K562 (cell line): ENCODE data around the gene PITHD1. TPM values are rescaled to one million over a fixed set of nuclear protein-coding genes. Genes with fewer than 3 reads are reported as not detected.

Experiments used
- BMI1 ChIP-seq: fragments of 150-350 bp; IDR thresholded peaks from 2 replicates; pipeline ENCODE4 v1.6.1; 2014; ENCODE audit warnings: low read length
- DACH1 ChIP-seq: fragments of 450-650 bp; IDR thresholded peaks from 2 replicates; pipeline ENCODE4 v1.6.1; 2018; ENCODE audit not compliant: partially characterized antibody
- ELF2 ChIP-seq: fragments of 250-450 bp; sonication (Bioruptor Pico); IDR thresholded peaks from 2 replicates; pipeline ENCODE4 v1.5.0; 2021; ENCODE audit warnings: mild to moderate bottlenecking
- GABPA ChIP-seq: fragments of 200-800 bp; sonication (Bioruptor generic); conservative IDR thresholded peaks from 2 replicates; pipeline ENCODE4 v1.6.1; 2016; ENCODE audit warnings: low read depth, missing genetic modification characterization, missing compliant biosample characterization
- HNRNPL ChIP-seq: fragments of 200-400 bp; formaldehyde crosslinking; IDR thresholded peaks from 2 replicates; pipeline ENCODE4 v1.6.1; 2017; ENCODE audit warnings: low read depth, mild to moderate bottlenecking, low read length
- NR4A1 ChIP-seq, 2 experiments: fragments of 250-450 bp in 1 of 2; fragments of 450-650 bp in 1 of 2; sonication (Bioruptor Pico) in 1 of 2; IDR thresholded peaks; 2 replicates each; pipeline versions ENCODE4 v1.4.0 to v1.6.1; 2016 to 2020; ENCODE audit warnings: mild to moderate bottlenecking in 2 of 2, missing compliant biosample characterization in 1 of 2, missing genetic modification characterization in 1 of 2, moderate library complexity in 1 of 2
- POU5F1 ChIP-seq: fragments of 150-350 bp; IDR thresholded peaks from 2 replicates; pipeline ENCODE4 v1.6.1; 2014; ENCODE audit warnings: borderline replicate concordance, low read length, low read depth, mild to moderate bottlenecking; ENCODE audit not compliant: partially characterized antibody
- PTBP1 ChIP-seq: fragments of 200-400 bp; formaldehyde crosslinking; IDR thresholded peaks from 2 replicates; pipeline ENCODE4 v1.6.1; 2017; ENCODE audit warnings: low read depth, low read length
- SIRT6 ChIP-seq: IDR thresholded peaks from one replicate; pipeline ENCODE4 v1.6.1; 2012; ENCODE audit warnings: low read depth, mild to moderate bottlenecking, control low read depth, inconsistent platforms, low read length, moderate library complexity
- SUPT5H ChIP-seq: fragments of 450-650 bp; IDR thresholded peaks from 2 replicates; pipeline ENCODE4 v1.6.1; 2016
- TAF9B ChIP-seq: fragments of 450-650 bp; IDR thresholded peaks from 2 replicates; pipeline ENCODE4 v1.6.1; 2018; ENCODE audit warnings: mild to moderate bottlenecking; ENCODE audit not compliant: partially characterized antibody
- U2AF1 ChIP-seq: fragments of 200-400 bp; formaldehyde crosslinking; optimal IDR thresholded peaks from 2 replicates; pipeline ENCODE3; 2017; ENCODE audit warnings: mild to moderate bottlenecking, low read depth, low read length, moderate library complexity
- U2AF2 ChIP-seq: fragments of 200-400 bp; formaldehyde crosslinking; optimal IDR thresholded peaks from 2 replicates; pipeline ENCODE3; 2017; ENCODE audit warnings: low read depth, mild to moderate bottlenecking, low read length
- ZNF232 ChIP-seq: sonication (generic); formaldehyde crosslinking; IDR thresholded peaks from 2 replicates; pipeline ENCODE4 v1.8.0; 2022; ENCODE audit warnings: mild to moderate bottlenecking, missing genetic modification reagents
- ZNF253 ChIP-seq: fragments of 250-450 bp; sonication (Bioruptor Pico); conservative IDR thresholded peaks from 2 replicates; pipeline ENCODE4 v1.6.1; 2021; ENCODE audit warnings: mild to moderate bottlenecking
- polyA plus RNA-seq, 8 experiments: library from polyadenylated mRNA; depleted of rRNA in 4 of 8; stranded (reverse) in 5 of 8; unstranded in 3 of 8; fragments of >200 nt; fragmentation: Nextera tagmentation in 2 of 8; fragmentation: Illumina TruSeq in 1 of 8; extraction: Ambion mirVana in 2 of 8; extraction: Trizol in 1 of 8; gene quantifications; 2 replicates each; pipeline versions ENCODE4 v1.2.1 to v1.2.3, GENCODE V29; 2011 to 2014; ENCODE audit warnings: inconsistent platforms in 1 of 8, missing spikeins in 1 of 8
- total RNA-seq, 7 experiments: library from RNA; depleted of rRNA in 6 of 7; stranded (reverse); fragments of >200 nt in 6 of 7; fragmentation: Illumina TruSeq in 2 of 7; extraction: Trizol in 2 of 7; gene quantifications; 2 replicates each; pipeline versions ENCODE4 v1.2.1 to v1.2.3, GENCODE V29; 2011 to 2021; ENCODE audit warnings: low replicate concordance in 1 of 7
- TF ChIP-seq, protein P1 (sequence below): sonication (generic); formaldehyde crosslinking; IDR thresholded peaks from 2 replicates; pipeline ENCODE4 v1.8.1; 2023; ENCODE audit warnings: mild to moderate bottlenecking, missing genetic modification reagents, moderate library complexity
- TF ChIP-seq, protein P2 (sequence below): fragments of 450-650 bp; IDR thresholded peaks from 2 replicates; pipeline ENCODE4 v1.6.1; 2017; ENCODE audit warnings: antibody characterized with exemption
- TF ChIP-seq, protein P3 (sequence below): fragments of 250-450 bp; sonication (Bioruptor Pico); IDR thresholded peaks from 2 replicates; pipeline ENCODE4 v1.8.0; 2022; ENCODE audit warnings: moderate library complexity, mild to moderate bottlenecking, inconsistent platforms
- TF ChIP-seq, protein P4 (sequence below), 2 experiments: IDR thresholded peaks in 1 of 2; conservative IDR thresholded peaks in 1 of 2; 2 replicates each; pipeline ENCODE4 v1.6.1; 2016; ENCODE audit warnings: low read depth in 2 of 2, mild to moderate bottlenecking in 1 of 2, missing compliant biosample characterization in 1 of 2, missing genetic modification characterization in 1 of 2, moderate library complexity in 1 of 2
- TF ChIP-seq, protein P5 (sequence below): sonication (generic); formaldehyde crosslinking; IDR thresholded peaks from 2 replicates; pipeline ENCODE4 v1.8.0; 2022; ENCODE audit warnings: mild to moderate bottlenecking, missing genetic modification reagents

The PITHD1 gene
- total and polyA plus RNA-seq, 9 of the 15 experiments (the other 6 are each of a cell fraction or from before 2014, with no cell fraction given) = 46.5 to 175 (median 149) TPM

DNA sequence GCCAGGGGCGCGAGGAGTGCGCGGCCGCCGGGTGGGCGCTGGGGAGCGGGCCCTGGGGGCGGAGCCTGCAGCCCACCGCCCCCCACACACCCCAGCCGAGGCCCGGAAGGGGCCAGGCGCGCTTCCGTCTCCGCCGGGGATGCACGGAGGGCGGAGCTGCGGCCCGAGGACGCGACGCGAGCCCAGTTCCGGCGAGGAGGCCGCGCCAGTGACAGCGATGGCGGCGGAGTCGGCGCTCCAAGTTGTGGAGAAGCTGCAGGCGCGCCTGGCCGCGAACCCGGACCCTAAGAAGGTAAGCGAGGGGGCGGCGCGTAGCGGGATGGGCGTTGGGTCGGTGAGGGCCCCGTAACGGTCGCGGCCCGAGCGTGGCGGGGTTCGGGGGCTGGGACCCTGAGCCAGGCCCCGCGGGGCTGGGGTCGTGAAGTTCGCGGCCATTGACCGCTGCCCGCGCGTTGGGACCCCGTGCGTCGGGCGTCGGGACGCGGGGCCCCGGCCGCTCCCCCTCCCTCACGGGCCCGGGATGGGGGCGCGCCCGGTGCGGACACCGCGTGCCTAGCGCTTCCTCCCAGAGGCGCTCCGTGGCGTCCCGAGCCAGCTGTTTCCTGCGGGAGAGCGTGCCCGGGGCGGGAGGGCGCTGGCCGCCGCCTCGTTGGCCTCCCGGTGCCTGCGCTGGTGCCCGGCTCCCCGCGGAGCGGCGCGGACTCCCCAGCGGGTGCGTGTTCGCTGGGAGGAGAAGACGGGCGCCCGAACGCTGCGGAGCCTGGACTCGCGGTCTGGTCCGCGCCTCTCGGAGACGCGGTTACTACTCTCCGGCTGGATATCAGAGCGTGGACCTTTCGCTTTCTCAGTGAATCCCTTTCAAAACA, 34.7 kb upstream of the PITHD1 start, which contains the start of gene ELOA (continued):
- TF ChIP-seq U2AF1 (no peak), BMI1 (no peak), HNRNPL (peak; percentile 67; the same call in 1 of the 2 replicates), SIRT6 (no peak), U2AF2 (no peak), GABPA (tag) (peak; percentile 97), DACH1 (peak; percentile 82), ZNF253 (CRISPR knock-in tag) (no peak), TAF9B (peak; percentile 42), ELF2 (CRISPR knock-in tag) (peak; percentile 84; the same call in 1 of the 2 replicates), PTBP1 (no peak), POU5F1 (no peak), ZNF232 (CRISPR knock-in tag) (peak; percentile 18; the same call in 1 of the 2 replicates), NR4A1 (CRISPR knock-in tag; IDR thresholded peaks at IDR 0.05) (no peak), NR4A1 (tag; IDR thresholded peaks at IDR 0.05) (no peak), SUPT5H (peak; percentile 94)
- TF ChIP-seq, protein P1, sequence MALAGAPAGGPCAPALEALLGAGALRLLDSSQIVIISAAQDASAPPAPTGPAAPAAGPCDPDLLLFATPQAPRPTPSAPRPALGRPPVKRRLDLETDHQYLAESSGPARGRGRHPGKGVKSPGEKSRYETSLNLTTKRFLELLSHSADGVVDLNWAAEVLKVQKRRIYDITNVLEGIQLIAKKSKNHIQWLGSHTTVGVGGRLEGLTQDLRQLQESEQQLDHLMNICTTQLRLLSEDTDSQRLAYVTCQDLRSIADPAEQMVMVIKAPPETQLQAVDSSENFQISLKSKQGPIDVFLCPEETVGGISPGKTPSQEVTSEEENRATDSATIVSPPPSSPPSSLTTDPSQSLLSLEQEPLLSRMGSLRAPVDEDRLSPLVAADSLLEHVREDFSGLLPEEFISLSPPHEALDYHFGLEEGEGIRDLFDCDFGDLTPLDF (CRISPR knock-in tag) = no peak
- TF ChIP-seq, protein P2, sequence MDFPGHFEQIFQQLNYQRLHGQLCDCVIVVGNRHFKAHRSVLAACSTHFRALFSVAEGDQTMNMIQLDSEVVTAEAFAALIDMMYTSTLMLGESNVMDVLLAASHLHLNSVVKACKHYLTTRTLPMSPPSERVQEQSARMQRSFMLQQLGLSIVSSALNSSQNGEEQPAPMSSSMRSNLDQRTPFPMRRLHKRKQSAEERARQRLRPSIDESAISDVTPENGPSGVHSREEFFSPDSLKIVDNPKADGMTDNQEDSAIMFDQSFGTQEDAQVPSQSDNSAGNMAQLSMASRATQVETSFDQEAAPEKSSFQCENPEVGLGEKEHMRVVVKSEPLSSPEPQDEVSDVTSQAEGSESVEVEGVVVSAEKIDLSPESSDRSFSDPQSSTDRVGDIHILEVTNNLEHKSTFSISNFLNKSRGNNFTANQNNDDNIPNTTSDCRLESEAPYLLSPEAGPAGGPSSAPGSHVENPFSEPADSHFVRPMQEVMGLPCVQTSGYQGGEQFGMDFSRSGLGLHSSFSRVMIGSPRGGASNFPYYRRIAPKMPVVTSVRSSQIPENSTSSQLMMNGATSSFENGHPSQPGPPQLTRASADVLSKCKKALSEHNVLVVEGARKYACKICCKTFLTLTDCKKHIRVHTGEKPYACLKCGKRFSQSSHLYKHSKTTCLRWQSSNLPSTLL = no peak
- TF ChIP-seq, protein P3, sequence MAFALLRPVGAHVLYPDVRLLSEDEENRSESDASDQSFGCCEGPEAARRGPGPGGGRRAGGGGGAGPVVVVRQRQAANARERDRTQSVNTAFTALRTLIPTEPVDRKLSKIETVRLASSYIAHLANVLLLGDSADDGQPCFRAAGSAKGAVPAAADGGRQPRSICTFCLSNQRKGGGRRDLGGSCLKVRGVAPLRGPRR = no peak
- TF ChIP-seq, protein P4, sequence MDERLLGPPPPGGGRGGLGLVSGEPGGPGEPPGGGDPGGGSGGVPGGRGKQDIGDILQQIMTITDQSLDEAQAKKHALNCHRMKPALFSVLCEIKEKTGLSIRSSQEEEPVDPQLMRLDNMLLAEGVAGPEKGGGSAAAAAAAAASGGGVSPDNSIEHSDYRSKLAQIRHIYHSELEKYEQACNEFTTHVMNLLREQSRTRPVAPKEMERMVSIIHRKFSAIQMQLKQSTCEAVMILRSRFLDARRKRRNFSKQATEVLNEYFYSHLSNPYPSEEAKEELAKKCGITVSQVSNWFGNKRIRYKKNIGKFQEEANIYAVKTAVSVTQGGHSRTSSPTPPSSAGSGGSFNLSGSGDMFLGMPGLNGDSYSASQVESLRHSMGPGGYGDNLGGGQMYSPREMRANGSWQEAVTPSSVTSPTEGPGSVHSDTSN (CRISPR knock-in tag; IDR thresholded peaks at IDR 0.05; ENCODE audit: low read depth) = no peak
- TF ChIP-seq, protein P4 (tag; conservative IDR thresholded peaks at IDR 0.05; ENCODE audit: low read depth) = no peak
- TF ChIP-seq, protein P5, sequence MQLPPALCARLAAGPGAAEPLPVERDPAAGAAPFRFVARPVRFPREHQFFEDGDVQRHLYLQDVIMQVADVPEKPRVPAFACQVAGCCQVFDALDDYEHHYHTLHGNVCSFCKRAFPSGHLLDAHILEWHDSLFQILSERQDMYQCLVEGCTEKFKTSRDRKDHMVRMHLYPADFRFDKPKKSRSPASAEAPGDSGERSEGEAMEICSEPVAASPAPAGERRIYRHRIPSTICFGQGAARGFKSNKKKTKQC (CRISPR knock-in tag) = peak; percentile 76
